Measurements from ENCODE around the gene ZNF48.
"Not testable (repeated sequence)": the region's sequence is repeated elsewhere in the genome, so short reads cannot be mapped to it uniquely, and the experiment has no call there.

The ZNF48 gene

GRCh38 chr16:30378236-30379157 is 16.7 kb upstream of the ZNF48 start:
- DNase-seq: peak; percentile 97 to 99

GRCh38 chr16:30379158-30379783 is 15.9 kb upstream of the ZNF48 start:
- no peak for DNase-seq

- no peak for DNase-seq
Observed at GRCh38 chr16:30380072-30380802, 15.0 kb upstream of the ZNF48 start.

- no peak for DNase-seq
Observed at GRCh38 chr16:30380803-30381208, 14.4 kb upstream of the ZNF48 start.

GRCh38 chr16:30381291-30382041 is 13.8 kb upstream of the ZNF48 start:
- no peak for DNase-seq

GRCh38 chr16:30382111-30382881 is 12.9 kb upstream of the ZNF48 start, which contains the start of gene SEPTIN1:
SEPTIN1 (minus strand) TSS chr16:30382561; CDS start chr16:30382542, 19 bp downstream.
- DNase-seq: no peak

DNA sequence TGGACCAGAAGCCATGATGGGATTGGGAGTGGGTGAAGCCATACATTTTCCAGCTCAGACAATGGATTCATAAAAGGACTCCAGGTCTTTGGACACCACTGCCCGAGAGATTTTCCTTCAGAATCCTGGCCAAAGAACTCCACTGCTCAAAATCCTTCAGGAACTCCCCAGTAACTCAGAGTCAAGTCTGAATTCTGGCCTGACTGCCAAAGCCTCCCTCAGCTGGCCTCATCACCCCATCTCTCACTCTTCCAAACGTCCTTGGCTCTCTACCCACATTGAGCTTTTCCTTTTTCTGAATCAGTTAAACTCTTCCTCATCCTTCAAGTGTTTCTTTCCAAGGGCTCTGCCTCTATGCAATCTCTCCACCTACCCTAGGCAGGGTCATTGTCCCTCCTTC is 11.7 kb upstream of the ZNF48 start:
- no peak for DNase-seq

- no peak for DNase-seq
Observed at GRCh38 chr16:30394592-30395154, 547 bp upstream of the ZNF48 start.

GRCh38 chr16:30395992-30396585 is 869 bp downstream of the ZNF48 start:
- DNase-seq: no peak

DNA sequence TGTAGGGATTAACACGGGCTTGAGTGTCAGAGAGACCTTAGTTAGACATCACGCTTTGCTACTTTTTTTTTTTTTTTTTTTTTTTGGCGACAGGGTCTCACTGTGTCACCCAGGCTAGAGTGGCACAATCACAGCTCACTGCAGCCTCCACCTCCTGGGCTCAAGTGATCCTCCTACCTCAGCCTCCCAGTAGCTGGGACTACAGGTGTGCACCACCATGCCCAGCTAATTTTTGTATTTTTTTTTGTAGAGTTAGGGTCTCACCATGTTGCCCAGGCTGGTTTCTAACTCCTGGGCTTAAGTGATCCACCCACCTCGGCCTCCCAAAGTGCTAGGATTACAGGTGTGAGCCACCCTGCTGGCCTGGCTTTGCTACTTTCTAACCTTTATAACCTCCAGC is 1.4 kb downstream of the ZNF48 start:
- DNase-seq: not testable (repeated sequence)

GRCh38 chr16:30397056-30397455 is 1.8 kb downstream of the ZNF48 start:
- no peak for DNase-seq

- no peak for DNase-seq
Observed at GRCh38 chr16:30397776-30398660, 2.8 kb downstream of the ZNF48 start.

DNA sequence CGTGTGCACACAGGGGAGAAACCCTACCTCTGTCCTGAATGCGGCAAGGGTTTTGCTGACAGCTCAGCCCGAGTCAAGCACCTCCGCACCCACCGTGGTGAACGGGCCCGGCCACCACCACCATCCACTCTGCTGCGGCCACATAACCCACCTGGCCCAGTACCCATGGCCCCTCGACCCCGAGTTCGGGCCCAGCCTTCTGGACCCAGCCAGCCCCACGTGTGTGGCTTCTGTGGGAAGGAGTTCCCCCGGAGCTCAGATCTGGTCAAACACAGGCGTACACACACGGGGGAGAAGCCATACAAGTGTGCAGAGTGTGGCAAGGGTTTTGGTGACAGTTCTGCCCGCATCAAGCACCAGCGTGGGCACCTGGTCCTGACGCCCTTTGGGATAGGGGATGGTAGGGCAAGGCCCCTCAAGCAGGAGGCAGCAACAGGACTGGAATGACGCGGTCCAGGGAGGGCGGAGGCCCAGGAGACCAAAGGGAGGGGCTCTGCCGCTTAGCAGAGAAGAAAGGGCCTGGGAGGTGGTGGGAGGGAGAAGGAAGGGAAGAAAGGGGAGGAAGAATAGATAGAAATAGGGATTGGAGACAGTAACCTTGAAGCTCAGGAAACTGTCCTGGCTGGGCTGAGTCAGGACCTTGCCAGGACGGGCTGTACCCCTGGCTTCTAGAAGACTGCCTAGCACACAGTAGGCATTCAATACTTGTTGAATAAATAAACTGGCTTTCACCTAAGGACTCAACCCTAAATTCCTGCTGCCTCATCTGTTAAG is 3.6 kb downstream of the ZNF48 start:
- DNase-seq: no peak

DNA sequence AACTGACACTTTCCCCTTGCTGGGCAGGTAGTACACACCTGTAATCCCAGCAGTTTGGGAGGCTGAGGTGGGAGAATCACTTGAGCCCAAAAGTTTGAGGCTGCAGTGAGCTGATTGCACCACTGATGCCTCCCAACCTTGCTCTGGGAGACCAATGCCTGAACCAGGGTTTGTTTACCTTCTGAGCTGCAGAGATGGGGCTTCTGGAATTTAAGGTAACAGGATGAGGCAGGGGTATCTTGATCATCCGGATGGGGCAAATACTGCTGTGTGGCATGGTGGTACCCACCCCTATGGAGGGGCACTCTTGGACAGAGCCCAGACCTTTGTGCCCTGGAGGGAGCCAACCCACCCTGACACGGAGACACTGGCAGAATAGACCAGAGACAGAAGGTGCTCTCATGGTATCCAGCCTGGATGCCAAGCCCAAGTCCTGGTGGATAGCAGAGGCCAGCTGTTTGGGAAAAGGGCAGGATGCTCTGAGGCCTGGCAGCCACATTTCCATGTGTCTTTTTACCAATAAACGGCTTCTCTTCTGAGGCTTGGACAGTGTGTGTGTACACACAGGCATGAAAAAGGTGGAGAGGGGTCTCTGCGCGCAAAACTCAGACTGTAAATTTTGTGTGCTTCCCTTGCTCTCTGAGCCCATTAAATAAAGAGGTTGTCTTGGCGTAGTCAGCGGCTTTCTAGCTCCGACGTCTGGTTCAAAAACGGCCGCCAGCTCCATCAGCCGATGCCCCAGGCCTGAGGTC is 4.4 kb downstream of the ZNF48 start:
- DNase-seq: no peak

- DNase-seq: no peak
Observed at GRCh38 chr16:30401768-30402425, 6.7 kb downstream of the ZNF48 start.

- no peak for DNase-seq
Observed at GRCh38 chr16:30406795-30407101, 11.5 kb downstream of the ZNF48 start.

DNA sequence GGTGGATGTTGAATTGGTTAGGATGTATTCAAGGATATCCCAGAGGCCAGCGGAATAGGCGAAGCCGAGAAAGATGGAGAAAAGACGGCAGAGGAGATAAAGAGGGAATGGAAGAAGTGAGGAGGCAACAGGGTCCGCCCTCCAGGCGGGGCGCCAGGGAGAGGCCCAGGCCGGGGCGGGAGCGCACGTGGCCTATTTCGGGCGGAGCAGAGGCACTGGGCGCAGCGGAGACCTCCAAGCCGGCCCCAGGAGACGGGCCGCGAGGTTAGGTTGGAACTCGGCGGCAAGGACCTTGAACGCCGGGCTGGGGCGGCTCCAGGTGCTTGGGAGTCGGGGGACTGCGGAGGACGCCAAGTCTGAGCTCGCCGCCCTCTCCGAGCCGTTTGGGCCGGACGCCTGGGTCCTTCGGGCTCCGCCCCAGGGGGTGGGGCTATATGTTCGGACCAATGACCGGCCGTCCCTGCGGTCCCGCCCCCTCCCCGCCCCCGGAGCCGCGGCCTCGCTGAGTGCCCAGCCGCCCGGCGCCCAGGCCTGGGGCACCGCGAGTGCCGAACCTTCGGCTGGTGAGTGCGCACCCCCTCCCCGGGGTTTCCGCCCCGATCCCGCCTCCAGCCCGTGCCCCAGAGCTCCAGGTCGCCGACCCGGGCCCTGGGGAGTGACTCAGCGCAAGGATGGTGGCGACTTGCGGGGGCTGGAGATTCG is 12.0 kb downstream of the ZNF48 start, which contains the start of gene ZNF771:
Gene ZNF771, plus strand, starts transcription at position 505 of the 702 bp plus-strand sequence. CDS start 448 bp downstream, outside the sequence.
- DNase-seq: peak; percentile 84 to 89
